Gastrocnemius medialis (tissue), 4 donors: ENCODE results near the gene OGDH.
"Not testable (repeated sequence)": the region's sequence is repeated elsewhere in the genome, so short reads cannot be mapped to it uniquely, and the experiment has no call there.

Source experiments
- CTCF ChIP-seq, 5 experiments: fragments of 450-650 bp in 3 of 5; fragments of 200-600 bp in 2 of 5; sonication (generic) in 2 of 5; IDR thresholded peaks in 4 of 5; conservative IDR thresholded peaks in 1 of 5; 1 replicate in 4 of 5; 2 replicates in 1 of 5; pipeline ENCODE4 v1.5.1; 2016 to 2019; ENCODE audit warnings: antibody characterized with exemption in 5 of 5, mild to moderate bottlenecking in 3 of 5, moderate library complexity in 3 of 5
- POLR2A ChIP-seq, 2 donors: fragments of 450-650 bp; IDR thresholded peaks; one replicate each; pipeline ENCODE4 v1.6.1; 2017; ENCODE audit warnings: antibody characterized with exemption in 2 of 2, mild to moderate bottlenecking in 2 of 2, moderate library complexity in 2 of 2

- TF ChIP-seq CTCF (IDR thresholded peaks at IDR 0.05 in 4 of 5, conservative IDR thresholded peaks at IDR 0.05 in 1 of 5); POLR2A (IDR thresholded peaks at IDR 0.05): not testable (repeated sequence)
Measured at GRCh38 chr7:44699598-44699997, 93.2 kb downstream of the OGDH start.
